Thyroid gland (tissue), 4 donors: ENCODE data around the gene PRDX6. TPM values are rescaled to one million over a fixed set of nuclear protein-coding genes. Genes with fewer than 3 reads are reported as not detected.

Experiments
- DNase-seq, 2 donors: peaks; one replicate each; pipeline ENCODE4 v3.0.0-alpha.2; 2019
- H3K27ac ChIP-seq, 3 donors: fragments of 200-600 bp; sonication (generic); 1 replicate in 2 of 3; 2 replicates in 1 of 3; pipeline ENCODE4 v1.5.1; 2016 to 2019; ENCODE audit warnings: mild to moderate bottlenecking in 1 of 3, moderate library complexity in 1 of 3
- H3K27me3 ChIP-seq: fragments of 200-600 bp; sonication (generic); one replicate; pipeline ENCODE4 v1.5.1; 2019
- H3K36me3 ChIP-seq, 2 donors: fragments of 200-600 bp; sonication (generic); one replicate each; pipeline ENCODE4 v1.5.1; 2016 to 2019
- H3K4me1 ChIP-seq, 2 donors: fragments of 200-600 bp; sonication (generic); one replicate each; pipeline ENCODE4 v1.5.1; 2017 to 2019
- H3K4me3 ChIP-seq, 3 donors: fragments of 200-600 bp; sonication (generic); replicated peaks in 1 of 3; 1 replicate in 2 of 3; 2 replicates in 1 of 3; pipeline ENCODE4 v1.5.1; 2016; ENCODE audit warnings: mild to moderate bottlenecking in 1 of 3
- H3K9me3 ChIP-seq: fragments of 200-600 bp; sonication (generic); one replicate; pipeline ENCODE4 v1.5.1; 2017
- CTCF ChIP-seq, 6 experiments: fragments of 200-600 bp in 3 of 6; fragments of 450-650 bp in 3 of 6; sonication (generic) in 3 of 6; IDR thresholded peaks; one replicate each; pipeline ENCODE4 v1.5.1; 2016 to 2019; ENCODE audit warnings: antibody characterized with exemption in 6 of 6, mild to moderate bottlenecking in 2 of 6, inconsistent platforms in 1 of 6, moderate library complexity in 1 of 6
- POLR2A ChIP-seq, 2 donors: fragments of 450-650 bp; IDR thresholded peaks; one replicate each; pipeline ENCODE4 v1.6.1; 2017; ENCODE audit warnings: antibody characterized with exemption in 2 of 2, mild to moderate bottlenecking in 2 of 2, moderate library complexity in 1 of 2
- WGBS, 2 donors: methylation state at CpG; one replicate each; pipeline ENCODE4 v1.1.5; 2017; 5-methylcytosine and 5-hydroxymethylcytosine counted together
- intact Hi-C: fragments of 100-400 bp; cut with DNase I; formaldehyde crosslinking; loops from one replicate; pipeline ENCODE4 v1.15.1; 2023
- total RNA-seq, 4 donors: library from RNA; depleted of rRNA; stranded (reverse); fragments of >200 nt; gene quantifications; one replicate each; pipeline ENCODE4 v1.2.3, GENCODE V29; 2016

Gene PRDX6
- total RNA-seq, 4 donors from 2014 or later, result 161 to 301 (median 233) TPM

- H3K4me3 ChIP-seq, result no peak overlapping the region
- WGBS, 2 donors, result 87 to 90% methylated on average over 8 of the region's 8 CpGs
- TF ChIP-seq POLR2A (IDR thresholded peaks at IDR 0.05) (no peak), CTCF (IDR thresholded peaks at IDR 0.05) (no peak)
- no peaks in the 10 kb centered on the region for H3K27me3 ChIP-seq
- intact Hi-C loops, result no loop called here
- H3K36me3 ChIP-seq, result no peaks in the 10 kb centered on the region
- DNase-seq, result no peak
- no peak overlapping the region for H3K27ac ChIP-seq
- no peaks in the 10 kb centered on the region for H3K9me3 ChIP-seq
- H3K4me1 ChIP-seq, result peaks cover 0 to 4% of the 10 kb centered on the region in 2 donors
Observed at GRCh38 chr1:173495609-173496267, 18.6 kb downstream of the PRDX6 start.

GRCh38 chr1:173496757-173497320, 19.7 kb downstream of the PRDX6 start:
- Histone ChIP-seq H3K4me1 (peaks cover 0 to 4% of the 10 kb centered on the region in 2 donors), H3K36me3 (no peaks in the 10 kb centered on the region), H3K9me3 (no peaks in the 10 kb centered on the region), H3K4me3 (no peak overlapping the region), H3K27ac (no peak overlapping the region), H3K27me3 (no peaks in the 10 kb centered on the region)
- TF ChIP-seq CTCF (IDR thresholded peaks at IDR 0.05) (no peak), POLR2A (IDR thresholded peaks at IDR 0.05) (no peak)
- WGBS, 2 donors, result 93 to 97% methylated on average over 2 of the region's 2 CpGs
- DNase-seq, result no peak
- intact Hi-C loops, result no loop called here

- H3K36me3 ChIP-seq, result no peaks in the 10 kb centered on the region
- no peak overlapping the region for H3K27ac ChIP-seq
- DNase-seq, result no peak
- 83 to 91% methylated on average over 4 of the region's 4 CpGs for WGBS, 2 donors
- TF ChIP-seq POLR2A (IDR thresholded peaks at IDR 0.05) (no peak), CTCF (IDR thresholded peaks at IDR 0.05) (no peak)
- intact Hi-C loops, result no loop called here
- peaks cover 0 to 4% of the 10 kb centered on the region in 2 donors for H3K4me1 ChIP-seq
- no peaks in the 10 kb centered on the region for H3K9me3 ChIP-seq
- H3K4me3 ChIP-seq, result no peak overlapping the region
- H3K27me3 ChIP-seq, result no peaks in the 10 kb centered on the region
Observed at GRCh38 chr1:173499729-173500128, 22.6 kb downstream of the PRDX6 start.

- Histone ChIP-seq H3K4me1 (peaks cover 10 to 11% of the 10 kb centered on the region in 2 donors), H3K4me3 (no peak overlapping the region), H3K36me3 (no peaks in the 10 kb centered on the region), H3K27ac (no peak overlapping the region), H3K27me3 (no peaks in the 10 kb centered on the region), H3K9me3 (no peaks in the 10 kb centered on the region)
- no peak for DNase-seq
- TF ChIP-seq CTCF (IDR thresholded peaks at IDR 0.05), result no peak
- intact Hi-C loops, result no loop called here
- 92 to 95% methylated on average over 1 of the region's 1 CpG for WGBS, 2 donors
Observed at GRCh38 chr1:173502104-173502503, 25.0 kb downstream of the PRDX6 start.

- intact Hi-C loops, result no loop called here
- TF ChIP-seq CTCF (IDR thresholded peaks at IDR 0.05), result no peak
- no peak for TF ChIP-seq POLR2A (IDR thresholded peaks at IDR 0.05)
- H3K36me3 ChIP-seq, result no peaks in the 10 kb centered on the region
- H3K4me3 ChIP-seq, result no peak overlapping the region
- H3K4me1 ChIP-seq, result peaks cover 19 to 20% of the 10 kb centered on the region in 2 donors
- no peaks in the 10 kb centered on the region for H3K27me3 ChIP-seq
- no peaks in the 10 kb centered on the region for H3K9me3 ChIP-seq
- H3K27ac ChIP-seq, result no peak overlapping the region
- DNase-seq, result no peak
- WGBS, 2 donors, result 72 to 77% methylated on average over 4 of the region's 4 CpGs
Observed at GRCh38 chr1:173503391-173503790, 26.3 kb downstream of the PRDX6 start.
